Endothelial cell of coronary artery (primary cell): Measurements from ENCODE around the gene GUCA2A. TPM values are rescaled to one million over a fixed set of nuclear protein-coding genes. Genes with fewer than 3 reads are reported as not detected.

Experiments used
- total RNA-seq: library from RNA; depleted of rRNA; stranded (reverse); fragments of >200 nt; gene quantifications from 2 replicates; pipeline ENCODE4 v1.2.3, GENCODE V29; 2014

Gene GUCA2A, protein sequence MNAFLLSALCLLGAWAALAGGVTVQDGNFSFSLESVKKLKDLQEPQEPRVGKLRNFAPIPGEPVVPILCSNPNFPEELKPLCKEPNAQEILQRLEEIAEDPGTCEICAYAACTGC
- total RNA-seq = not detected in 2 replicates

DNA sequence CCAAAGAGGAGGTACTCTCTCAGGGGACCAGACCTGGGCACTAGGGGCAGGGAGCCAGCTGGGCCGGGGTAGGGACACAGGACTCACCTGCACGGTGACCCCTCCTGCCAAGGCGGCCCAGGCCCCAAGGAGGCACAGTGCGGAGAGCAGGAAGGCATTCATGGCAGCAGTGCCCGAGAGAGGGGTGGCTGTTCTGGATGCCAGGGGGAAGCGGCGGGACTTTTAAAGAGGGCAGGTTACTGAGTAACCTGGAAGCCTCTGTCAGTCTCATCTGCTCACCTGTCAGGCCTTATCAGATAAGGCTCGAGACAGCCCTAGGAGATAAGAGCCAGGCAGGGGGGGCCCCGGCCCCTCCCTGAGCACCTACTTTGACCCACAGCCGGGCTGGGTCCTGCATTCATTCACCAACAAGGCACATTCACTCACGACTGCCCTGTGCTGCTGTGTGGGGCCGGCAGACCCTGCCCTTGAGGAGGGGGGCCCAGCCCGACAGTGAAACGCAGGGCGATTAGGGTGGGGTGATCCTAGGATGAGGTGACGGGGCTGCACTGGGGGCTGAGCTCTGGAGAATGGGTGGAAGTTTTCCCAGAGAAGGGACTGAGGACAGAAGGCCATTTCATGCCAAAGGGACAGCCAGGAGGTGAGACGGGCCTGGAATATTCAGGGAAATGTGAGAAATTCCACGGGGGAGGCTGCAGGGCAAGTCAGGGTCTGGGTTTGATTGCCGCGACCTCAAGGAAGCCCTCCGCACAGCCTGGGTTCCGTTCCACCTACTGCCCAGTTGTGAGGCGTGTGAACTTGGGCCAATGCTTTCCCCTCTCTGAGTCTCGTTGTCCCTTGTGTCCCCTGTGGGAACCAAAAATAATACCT is at the start of gene GUCA2A:
TSS of gene GUCA2A (minus strand) at position 195 of the 870 bp plus-strand sequence. CDS start at position 162, 33 bp downstream.

DNA sequence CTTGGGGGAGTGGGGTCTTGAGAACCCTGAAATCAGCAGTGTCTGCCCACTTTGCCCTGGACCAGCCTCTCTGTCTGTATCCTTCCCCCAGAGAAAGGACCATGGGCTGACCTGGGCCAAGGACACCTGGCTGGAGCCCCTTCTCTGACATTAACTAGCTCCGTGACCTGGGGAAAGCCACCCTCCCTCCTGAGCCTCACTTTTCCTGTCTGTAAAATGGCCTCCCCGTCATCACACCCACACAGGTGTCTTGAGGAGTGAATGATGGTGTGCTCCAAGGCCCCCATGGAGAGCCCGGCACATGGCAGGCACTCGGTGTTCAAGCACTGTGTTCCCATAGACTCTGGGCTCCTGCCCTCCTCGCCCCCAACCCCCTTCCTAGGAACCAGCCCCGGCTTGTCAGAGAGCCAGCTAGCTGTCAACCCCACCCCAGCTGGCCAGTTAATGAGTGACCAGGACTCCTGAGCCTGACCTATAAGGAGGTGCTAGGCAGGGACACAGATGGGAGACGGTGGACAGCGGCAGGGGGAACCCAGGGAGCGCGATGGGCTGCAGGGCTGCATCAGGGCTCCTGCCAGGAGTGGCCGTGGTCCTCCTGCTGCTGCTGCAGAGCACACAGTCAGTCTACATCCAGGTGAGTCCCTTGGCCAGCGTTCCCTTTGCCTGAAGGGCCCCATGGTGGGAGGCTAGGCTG is 11.5 kb downstream of the GUCA2A start, which contains the start of gene GUCA2B:
TSS of gene GUCA2B (plus strand) at position 504 of the 694 bp plus-strand sequence. CDS start at position 545, 41 bp downstream.

Other genes with a start within 250 kb of the GUCA2A start
- 1.5 and 1.6 TPM in 2 replicates for gene HIVEP3, start 245.8 kb downstream of the GUCA2A start, total RNA-seq
- not detected in 2 replicates for gene GUCA2B, start 11.3 kb downstream of the GUCA2A start, total RNA-seq
- gene FOXJ3, start 170.5 kb upstream of the GUCA2A start, total RNA-seq = 15.1 and 21.5 TPM in 2 replicates
- gene RIMKLA, start 216.0 kb upstream of the GUCA2A start, total RNA-seq = under 0.01 TPM in 2 replicates